Epidermal melanocyte (primary cell): ENCODE results near the gene KRT15.

Source experiments
- DNase-seq: peaks from one replicate; pipeline ENCODE4 v3.0.0; 2011; ENCODE audit warnings: low spot score; ENCODE audit not compliant: insufficient read length

KRT15 gene

DNA sequence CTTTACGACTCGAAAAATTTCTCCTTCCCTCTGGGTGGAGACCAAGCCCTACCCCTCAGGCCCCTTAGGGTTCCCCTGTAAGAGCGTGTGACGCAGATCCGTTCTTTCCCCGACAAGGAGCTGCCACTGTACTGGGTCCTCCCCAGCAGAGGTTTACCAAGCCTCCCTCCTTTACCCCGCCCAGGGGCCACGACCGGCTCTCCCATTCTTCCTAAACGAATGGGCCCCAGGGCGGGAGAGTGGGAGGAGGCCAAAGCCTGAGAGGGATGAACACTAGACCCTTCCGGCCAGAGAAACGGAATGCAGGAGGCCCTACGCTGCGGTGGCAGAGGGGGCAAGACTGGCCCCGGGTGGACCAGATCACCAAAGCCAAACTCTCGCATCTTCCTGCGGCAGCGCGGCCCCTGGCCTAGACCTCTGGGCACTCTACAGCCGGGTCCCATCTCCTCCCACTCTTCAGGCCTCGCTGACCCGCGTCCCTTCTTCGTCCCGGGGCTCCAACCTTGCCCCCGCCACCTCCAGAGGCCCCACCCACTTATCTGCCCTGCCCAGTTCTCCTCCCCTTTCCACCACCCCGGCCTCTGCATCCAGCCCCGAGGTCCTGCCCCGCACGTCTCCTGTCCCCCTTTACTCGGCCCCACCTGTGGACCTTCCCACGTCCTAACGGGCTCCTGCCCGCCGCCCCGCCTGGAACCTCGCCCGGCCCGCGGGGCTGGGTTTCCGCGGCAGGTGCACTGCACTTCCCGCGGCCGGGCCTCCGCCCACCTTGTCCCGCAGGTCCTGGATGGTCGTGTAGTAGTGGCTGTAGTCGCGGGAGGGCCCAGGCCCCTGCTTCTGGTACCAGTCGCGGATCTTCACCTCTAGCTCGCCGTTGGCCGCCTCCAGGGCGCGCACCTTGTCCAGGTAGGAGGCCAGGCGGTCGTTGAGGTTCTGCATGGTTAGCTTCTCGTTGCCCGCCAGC is 8.7 kb upstream of the KRT15 start:
- no peak for DNase-seq

DNA sequence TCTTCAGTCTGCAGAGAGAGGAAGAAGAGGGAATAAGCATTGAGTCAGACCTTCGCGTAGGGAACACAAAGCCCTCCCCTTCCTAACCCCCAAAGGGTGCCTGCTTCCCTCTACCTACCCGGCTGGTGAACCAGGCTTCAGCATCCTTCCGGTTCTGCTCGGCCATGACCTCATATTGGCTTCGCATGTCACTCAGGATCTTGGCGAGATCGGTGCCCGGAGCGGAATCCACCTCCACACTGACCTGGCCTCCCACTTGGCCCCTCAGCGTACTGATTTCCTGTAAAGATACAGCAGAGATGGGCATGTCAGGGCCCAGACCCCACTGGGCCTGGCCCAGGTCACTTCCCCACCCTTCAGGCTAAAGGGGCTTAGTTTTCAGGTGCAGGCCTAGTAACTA is 5.6 kb upstream of the KRT15 start:
- no peak for DNase-seq

DNA sequence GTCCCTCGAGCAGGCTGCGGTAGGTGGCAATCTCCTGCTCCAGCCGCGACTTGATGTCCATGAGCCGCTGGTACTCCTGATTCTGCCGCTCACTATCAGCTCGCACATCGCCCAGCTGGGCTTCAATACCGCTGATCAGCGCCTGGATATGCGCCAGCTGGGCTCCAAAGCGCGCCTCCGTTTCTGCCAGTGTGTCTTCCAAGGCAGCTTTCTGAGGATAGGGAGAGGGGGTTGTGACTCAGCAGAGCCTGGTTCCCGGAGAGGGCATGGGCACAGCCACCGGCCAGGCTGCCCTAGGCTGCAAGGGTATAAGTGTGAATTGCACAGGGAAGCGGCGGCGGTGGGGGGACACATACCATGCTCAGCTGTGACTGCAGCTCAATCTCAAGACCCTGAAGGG is 5.1 kb upstream of the KRT15 start:
- no peak for DNase-seq

DNA sequence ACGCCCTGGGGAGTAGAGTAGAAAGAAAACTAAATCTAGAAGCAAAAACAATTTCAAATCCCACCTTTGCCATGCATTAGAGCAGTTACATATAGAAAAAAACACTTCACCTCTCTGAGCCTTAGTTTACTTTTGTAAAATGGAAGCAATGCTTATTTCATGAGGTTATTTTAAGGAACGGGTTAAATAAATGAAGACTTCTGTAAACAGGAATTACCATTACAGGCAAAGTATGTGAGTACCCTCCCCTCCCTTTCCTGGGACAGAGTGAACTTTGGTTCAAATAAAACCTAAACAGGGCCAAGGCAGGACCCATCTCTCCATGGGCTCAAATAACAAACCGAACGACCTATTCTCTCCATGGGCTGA is 4.5 kb upstream of the KRT15 start:
- DNase-seq, result no peak

DNA sequence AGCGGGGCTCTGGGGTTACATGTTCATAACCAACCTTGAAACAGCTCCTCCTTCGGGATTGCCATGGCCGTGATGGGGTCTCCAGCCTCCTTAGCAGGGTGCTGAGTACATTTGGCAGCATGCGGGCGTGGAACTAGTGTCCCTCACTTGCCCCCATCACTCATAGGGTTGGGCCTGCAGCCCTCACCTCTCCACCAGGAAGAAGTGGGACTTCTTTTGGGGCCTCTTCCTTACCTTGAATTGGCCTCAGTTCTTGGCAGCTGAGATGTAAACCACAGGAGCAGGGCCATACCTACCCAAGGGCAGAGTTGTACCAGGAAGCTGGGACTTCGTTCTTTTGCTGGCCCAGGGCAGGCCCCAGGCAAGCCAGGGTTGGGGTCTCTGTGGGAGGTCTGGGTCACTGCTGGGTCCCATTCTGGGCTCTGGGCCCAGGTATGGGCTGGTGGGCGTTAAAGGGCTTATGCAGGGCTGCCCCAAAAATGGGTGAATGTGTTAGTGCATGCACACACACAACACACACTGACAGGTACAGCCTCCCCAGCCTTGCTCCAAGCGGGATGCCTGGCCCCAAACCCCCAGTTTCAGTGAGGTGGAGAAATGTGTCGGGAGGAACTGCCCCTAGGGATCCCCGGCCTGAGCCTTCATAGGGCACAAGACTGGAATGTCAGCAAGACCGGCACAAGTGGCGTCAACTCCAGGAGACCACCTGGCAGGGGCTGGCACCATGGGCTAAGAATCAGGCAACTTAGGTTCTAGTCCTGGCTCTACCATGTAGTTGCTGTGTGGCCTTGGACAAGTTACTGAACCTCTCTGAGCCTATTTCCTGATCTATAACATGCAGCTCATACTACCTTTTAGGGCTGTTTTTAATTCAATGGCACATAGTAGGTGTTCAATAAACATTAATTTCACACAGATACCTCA is 3.9 kb upstream of the KRT15 start:
- no peak for DNase-seq

DNA sequence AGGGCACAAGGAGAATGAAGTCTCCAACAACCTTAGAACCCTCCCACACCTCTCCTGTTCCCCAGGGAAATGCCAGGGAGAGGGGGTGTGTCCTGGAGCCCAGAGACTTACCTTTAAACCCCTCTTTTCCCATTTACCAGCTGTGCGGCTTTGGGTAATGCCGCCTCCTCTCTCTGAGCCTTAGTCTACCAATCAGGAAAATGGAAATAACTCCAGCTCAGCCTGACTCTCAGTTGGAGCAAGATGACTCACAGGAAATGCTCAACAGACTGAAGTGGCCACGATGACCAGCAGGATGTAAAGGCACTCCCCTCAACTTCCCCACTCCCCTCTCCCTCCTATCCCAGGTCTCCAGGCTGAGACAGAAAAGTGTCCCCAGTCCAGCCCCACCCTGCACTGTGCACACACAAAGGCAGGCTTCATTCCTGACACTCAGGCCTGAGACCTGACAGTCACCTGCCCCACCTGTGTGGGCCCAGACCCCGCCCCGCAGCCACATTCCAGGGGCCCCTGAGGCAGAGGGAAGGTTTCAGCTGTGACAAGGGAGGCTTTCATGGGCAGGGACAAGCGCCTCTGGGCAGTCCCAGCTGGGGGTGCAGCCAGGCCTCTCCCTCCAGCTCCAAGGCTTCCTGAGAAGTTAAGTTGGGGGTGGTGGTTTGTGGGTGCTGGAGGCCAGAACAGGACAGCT is 3.0 kb upstream of the KRT15 start:
- no peak for DNase-seq

DNA sequence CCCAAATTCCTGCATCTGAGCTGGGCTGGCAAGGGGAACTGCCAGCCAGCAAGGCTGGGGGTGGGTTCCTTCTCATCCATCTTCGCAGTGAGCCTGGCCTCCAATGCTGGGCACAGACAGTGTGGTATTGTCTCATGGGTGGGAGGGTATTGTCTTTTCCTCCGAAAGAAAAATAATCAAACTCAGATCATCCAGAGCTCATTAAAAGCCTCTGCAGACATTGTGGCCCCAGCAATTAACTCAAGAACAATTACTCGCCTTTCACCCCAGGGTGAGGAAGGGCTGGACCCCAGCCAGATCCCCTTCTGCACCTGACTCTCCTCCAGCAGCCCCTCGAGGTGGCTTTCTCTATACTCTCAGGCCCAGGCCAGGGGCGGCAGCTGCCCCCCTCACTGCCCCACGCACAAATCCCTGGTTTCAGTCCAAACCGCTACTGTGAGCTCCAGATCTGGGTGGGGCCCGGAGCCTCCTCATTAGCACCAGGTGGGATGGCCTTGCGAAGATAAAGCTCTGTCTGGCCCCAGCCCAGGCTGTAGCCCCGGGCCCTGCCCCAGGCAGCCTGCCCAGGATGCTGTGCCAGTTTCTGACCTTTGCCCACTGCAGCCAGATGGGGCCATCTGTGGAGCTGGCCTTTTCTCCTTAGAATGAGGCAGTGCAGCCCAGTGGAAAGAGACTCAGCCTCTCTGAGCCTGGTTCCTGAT is 2.3 kb upstream of the KRT15 start:
- no peak for DNase-seq

DNA sequence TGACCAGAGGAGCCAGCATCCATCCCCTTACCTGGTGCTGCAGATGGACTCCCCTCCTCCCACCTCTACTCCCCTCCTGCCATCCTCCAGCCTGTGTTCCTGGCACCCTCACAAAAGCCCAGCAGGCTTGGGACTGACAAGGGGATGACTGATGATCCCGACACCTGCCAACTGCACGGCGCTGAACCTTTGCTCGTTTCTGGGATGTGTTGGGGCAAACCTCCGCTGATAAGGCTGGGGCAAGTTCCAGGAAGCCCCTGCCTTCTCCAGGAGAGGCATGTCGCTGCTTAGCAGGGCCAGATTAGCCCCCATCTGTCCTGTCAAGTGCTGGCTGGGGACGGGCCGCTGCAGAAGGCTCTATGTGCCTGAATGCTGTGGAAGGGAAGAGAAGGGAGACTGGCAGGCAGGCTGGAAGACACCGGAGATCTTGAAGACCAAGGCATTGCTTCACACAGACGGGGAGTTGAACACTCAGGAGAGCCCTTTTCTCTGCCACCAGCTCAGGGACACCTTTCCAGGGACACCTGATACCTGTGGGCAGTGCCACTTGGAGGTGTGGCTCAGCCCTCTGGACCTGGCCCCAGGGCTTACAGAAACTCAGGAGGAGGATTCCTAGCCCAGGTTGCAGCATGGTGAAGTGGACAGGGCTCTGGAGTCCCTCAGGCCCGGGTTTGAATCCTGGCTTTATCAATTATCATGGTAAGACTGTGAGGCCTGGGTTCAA is 973 bp upstream of the KRT15 start:
- no peak for DNase-seq

DNA sequence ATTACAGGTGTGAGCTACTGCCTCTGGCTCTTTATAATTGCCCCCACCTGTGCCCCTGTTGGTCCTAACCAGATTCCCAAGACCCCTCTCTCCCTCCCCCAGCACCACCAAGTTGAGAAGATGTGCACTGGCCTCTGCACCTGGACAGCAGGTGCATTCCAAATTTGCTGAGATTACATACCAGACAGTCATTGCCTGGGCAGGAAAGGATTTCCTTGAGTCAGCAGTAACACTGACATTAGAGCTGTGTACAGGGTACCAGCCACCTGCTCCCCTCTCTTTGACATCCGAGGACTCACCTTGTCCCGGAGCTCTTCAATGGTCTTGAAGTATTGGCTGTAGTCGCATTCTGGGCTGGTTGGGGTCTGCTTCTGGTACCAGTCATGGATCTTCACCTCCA is 659 bp downstream of the KRT15 start:
- no peak for DNase-seq

DNA sequence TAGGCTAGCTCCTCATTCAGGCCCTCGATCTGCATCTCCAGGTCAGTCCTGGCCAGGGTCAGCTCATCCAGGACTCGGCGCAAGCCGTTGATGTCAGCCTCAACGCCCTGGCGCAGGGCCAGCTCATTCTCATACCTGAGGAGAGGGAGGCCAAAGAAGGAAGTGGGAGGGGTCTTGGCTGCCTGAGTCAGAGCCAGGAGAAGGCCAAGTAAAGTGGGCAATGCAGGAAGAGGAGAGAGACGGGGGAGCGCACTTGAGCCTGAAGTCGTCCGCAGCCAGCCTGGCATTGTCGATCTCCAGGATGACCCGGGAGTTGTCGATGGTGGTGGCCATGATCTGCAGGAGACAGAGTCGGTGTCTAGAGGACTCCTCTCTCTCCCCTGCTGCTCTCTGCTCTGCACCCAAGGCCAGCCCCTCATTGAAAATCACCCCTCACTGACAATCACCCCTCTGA is 1.8 kb downstream of the KRT15 start:
- no peak for DNase-seq

DNA sequence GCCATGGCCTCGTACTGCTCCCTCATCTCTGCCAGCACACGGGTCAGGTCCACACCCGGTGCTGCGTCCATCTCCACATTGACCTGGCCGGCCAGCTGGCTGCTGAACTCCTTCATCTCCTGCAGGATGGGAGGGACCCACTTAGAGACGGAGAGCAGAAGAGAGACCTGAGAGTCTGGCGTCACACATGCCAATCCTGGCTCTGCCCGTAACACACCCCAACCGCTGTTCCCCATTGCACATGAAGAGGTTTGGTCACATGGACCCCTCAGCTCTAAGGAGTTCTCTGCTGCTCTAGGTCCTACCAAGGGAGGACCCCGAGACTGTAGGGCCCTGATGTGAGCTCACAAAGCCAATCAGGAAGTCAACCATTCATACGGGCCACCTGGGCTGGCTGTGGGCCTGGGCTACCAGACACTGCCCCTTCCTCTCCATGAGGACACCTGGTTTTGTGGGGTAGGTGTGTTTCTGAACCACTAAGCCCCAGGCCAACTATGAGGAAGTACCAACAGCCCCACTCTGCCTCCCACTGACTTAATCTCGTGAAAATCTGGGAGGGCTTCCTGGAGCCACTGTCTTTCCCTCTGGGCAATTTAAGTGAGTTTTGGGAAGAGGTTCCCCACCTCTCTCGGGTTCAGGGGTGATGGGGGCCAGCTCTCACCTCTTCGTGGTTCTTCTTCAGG is 2.4 kb downstream of the KRT15 start:
- no peak for DNase-seq

DNA sequence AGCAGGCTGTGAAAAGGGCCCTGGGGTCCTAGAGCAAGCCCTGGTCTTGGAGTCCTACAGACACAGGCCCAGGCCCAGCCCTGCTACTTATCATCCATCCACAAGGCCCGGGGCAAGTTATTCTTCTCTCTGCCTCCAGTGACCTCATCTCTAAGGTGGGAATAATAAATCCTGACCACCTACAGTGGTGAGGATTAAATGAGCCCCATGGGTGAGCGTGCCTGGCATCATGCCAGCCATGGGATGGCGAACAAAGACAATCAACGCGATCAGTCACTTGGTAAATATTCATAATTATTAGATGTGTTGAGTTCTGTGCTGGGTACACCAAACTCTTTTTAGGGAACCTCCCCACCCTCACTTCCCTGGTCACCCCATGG is 5.5 kb downstream of the KRT15 start:
- DNase-seq, result no peak

DNA sequence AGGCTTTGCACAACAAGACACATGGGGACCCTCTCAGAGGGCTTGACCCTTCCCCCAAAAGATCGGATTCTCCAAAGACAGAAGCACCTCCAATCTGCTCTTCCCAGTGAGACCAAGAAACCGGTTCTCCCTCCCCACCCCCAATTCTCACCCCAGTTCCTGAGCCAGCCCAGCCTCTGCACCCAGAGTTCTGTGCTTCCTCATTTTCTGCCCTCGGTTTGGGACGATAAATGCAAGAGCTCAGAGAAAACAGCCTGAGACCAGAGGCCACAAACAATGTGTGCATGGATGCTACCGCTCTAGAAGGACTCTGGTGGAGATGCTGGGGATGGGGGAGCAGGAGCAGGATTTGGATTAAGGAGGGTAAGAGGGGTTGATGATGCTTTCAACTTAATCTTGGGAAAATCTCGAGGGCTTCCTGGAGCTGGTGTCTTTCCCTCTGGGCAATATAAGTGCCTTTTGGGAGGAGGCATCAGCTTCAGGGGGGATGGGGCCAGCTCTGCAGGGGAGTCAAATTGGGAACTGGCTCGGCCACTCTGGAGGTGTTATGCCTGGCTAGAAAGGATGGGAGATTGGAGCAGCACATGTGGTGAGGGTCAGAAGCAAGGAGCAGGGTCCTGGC is 6.0 kb downstream of the KRT15 start:
- no peak for DNase-seq

DNA sequence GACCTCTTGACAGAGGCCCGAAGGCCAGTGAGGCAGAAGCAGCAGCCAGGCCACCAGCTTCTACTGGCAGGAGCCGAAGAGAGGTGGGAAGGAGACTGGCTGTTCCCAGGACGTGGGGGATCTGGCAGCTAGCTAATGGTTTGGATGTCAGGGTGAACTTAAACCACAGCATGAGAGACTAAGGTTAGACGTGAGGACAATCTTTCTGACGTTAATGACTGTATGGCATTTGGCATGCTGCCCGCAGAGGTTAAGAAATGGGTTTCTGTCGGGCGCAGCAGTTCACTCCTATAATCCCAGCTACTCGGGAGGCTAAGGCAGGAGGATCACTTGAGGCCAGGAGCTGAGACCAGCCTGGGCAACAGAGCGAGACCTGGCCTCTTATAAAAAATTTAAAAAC is 7.0 kb downstream of the KRT15 start:
- DNase-seq, result no peak

DNA sequence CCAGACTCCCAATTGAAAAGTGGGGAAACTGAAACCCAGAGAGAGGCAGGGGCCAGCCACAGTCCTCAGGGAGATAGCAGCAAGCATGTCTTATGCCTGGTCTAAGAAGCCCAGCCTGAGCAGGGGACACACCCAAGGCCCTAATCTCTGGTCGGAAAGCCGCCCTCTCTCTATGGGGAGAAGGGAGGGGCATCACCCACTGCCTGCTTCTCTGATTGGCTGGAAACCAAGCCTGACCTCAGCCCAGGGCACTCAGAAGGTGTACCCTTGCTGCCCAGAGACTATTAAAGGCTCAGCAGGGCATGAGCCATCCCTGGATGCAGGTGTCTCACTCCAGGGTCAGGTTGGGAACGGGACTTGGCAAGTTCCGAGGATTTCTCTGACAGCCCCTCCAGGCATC is 7.6 kb downstream of the KRT15 start:
- DNase-seq, result no peak

DNA sequence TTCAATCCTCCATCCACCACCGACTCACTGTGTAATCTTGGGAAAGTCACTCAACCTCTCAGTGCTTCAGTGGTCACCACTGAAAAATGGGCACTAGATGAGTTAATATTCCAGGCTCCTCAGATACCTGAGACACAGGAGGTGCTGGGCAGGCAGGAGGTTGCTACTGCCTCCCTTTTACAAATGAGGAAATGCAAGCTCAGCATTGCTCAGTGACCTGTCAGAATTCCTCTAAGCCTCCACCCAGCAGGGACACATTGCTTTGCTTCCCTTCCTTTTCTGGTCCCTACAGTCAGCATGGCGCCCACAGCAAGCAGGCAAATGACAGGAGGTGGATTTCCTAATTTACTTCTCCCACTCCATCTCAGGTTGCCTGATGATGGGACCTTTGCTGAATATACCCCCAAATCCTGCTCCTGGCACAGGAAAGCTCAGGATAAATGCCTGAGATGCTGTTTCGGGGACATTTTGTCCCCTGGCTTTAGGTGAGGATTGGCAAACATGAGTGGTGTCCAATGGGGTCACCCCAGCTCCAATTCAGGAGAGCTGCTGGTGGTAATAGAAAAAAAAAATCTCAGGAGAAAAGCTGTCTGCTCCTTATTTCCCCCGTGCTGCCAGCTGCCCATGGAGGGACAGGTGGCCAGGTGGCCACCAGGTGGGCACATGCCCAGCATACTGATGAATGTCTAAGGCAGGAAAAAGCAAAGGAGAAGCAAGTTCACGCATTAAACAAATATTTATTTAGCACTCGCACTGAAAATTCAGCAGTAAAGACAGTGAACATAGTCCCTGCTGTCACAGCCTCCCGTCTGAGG is 8.2 kb downstream of the KRT15 start:
- no peak for DNase-seq

DNA sequence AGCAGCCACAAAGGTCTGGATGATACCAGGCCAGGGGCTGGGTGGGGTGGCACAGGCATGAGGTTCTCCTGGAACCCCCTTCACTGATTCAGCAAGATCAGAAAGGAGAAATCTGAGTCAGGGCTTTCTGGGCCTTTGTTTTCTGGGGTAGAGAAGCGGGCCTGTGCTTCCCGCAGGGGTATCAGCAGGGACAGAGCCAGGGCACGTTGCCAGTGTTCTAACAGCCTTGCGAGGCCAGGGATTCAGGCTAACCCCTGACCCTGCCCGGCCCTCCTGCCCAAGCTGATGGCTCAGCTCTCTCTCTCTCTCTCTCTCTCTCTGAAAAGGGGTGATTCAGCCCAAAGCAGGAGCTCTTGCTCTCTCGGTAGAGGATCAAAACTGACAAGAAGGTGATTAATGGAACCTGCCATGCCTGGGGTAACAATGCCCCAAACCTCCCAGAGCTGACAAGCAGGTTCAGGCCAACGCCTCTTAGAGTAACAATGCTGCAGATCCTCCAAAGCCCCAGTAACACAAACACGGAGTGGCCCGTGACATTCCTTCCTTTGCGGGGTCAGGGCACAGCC is 11.3 kb downstream of the KRT15 start:
- no peak for DNase-seq
